H9 (cell line): ENCODE measurements around the gene POFUT2. TPM values are rescaled to one million over a fixed set of nuclear protein-coding genes. Genes with fewer than 3 reads are reported as not detected.
A peak's percentile ranks its signal among the peaks of the same experiment; 100 is the strongest.

Source experiments
- DNase-seq: peaks from one replicate; pipeline ENCODE4 v3.0.0-alpha.2; 2017
- H2AFZ ChIP-seq: one replicate; pipeline ENCODE4 v1.6.1; 2013; ENCODE audit warnings: mild to moderate bottlenecking, low read length, control low read depth, moderate library complexity
- H2AK5ac ChIP-seq: 2 replicates; pipeline ENCODE4 v1.6.1; 2013; ENCODE audit warnings: low read length, control low read depth, mixed read lengths; ENCODE audit not compliant: insufficient read length
- H2BK120ac ChIP-seq: one replicate; pipeline ENCODE4 v1.6.1; 2013; ENCODE audit warnings: low read depth, mild to moderate bottlenecking, low read length, control low read depth, inconsistent platforms; ENCODE audit not compliant: poor library complexity, severe bottlenecking
- H2BK12ac ChIP-seq: 2 replicates; pipeline ENCODE4 v1.6.1; 2013; ENCODE audit warnings: low read length, control low read depth, mixed read lengths, low read depth; ENCODE audit not compliant: insufficient read length
- H2BK15ac ChIP-seq: 2 replicates; pipeline ENCODE4 v1.6.1; 2013; ENCODE audit warnings: low read depth, low read length, control low read depth
- H2BK20ac ChIP-seq: one replicate; pipeline ENCODE4 v1.6.1; 2013; ENCODE audit warnings: low read depth, mild to moderate bottlenecking, low read length, control low read depth, inconsistent platforms; ENCODE audit not compliant: poor library complexity, severe bottlenecking
- H2BK5ac ChIP-seq: 2 replicates; pipeline ENCODE4 v1.6.1; 2013; ENCODE audit warnings: low read length, control low read depth, mixed read lengths; ENCODE audit not compliant: insufficient read length
- H3K14ac ChIP-seq: 2 replicates; pipeline ENCODE4 v1.6.1; 2013; ENCODE audit warnings: low read length, control low read depth; ENCODE audit not compliant: insufficient read depth
- H3K18ac ChIP-seq: 2 replicates; pipeline ENCODE4 v1.6.1; 2013; ENCODE audit warnings: low read depth, mild to moderate bottlenecking, mixed read lengths, low read length, control low read depth; ENCODE audit not compliant: insufficient read length
- H3K23ac ChIP-seq: 2 replicates; pipeline ENCODE4 v1.6.1; 2013; ENCODE audit warnings: low read length, control low read depth, mixed read lengths, low read depth; ENCODE audit not compliant: insufficient read length
- H3K23me2 ChIP-seq: 2 replicates; pipeline ENCODE4 v1.6.1; 2013; ENCODE audit warnings: low read depth, mild to moderate bottlenecking, mixed read lengths, low read length, control low read depth; ENCODE audit not compliant: insufficient read length, poor library complexity, severe bottlenecking
- H3K27ac ChIP-seq: 2 replicates; pipeline ENCODE4 v1.5.1; 2013; ENCODE audit warnings: low read length, control low read depth, mixed read lengths, low read depth; ENCODE audit not compliant: insufficient read length
- H3K27me3 ChIP-seq: 2 replicates; pipeline ENCODE4 v1.6.1; 2013; ENCODE audit warnings: low read length, control low read depth, inconsistent platforms; ENCODE audit not compliant: insufficient read depth
- H3K4ac ChIP-seq: 2 replicates; pipeline ENCODE4 v1.6.1; 2013; ENCODE audit warnings: low read depth, mild to moderate bottlenecking, control low read depth, inconsistent platforms, low read length, moderate library complexity
- H3K4me1 ChIP-seq: 2 replicates; pipeline ENCODE4 v1.6.1; 2013; ENCODE audit warnings: low read length, control low read depth, inconsistent platforms; ENCODE audit not compliant: insufficient read depth
- H3K4me2 ChIP-seq: 2 replicates; pipeline ENCODE4 v1.6.1; 2013; ENCODE audit warnings: low read length, control low read depth, mixed read lengths; ENCODE audit not compliant: insufficient read length, insufficient read depth
- H3K56ac ChIP-seq: 2 replicates; pipeline ENCODE4 v1.6.1; 2013; ENCODE audit warnings: low read depth, mild to moderate bottlenecking, mixed read lengths, low read length, control low read depth; ENCODE audit not compliant: insufficient read length
- H3K79me1 ChIP-seq: 2 replicates; pipeline ENCODE4 v1.6.1; 2013; ENCODE audit warnings: low read depth, mild to moderate bottlenecking, moderate library complexity, low read length, control low read depth, inconsistent platforms; ENCODE audit not compliant: insufficient read depth, poor library complexity, severe bottlenecking
- H3K79me2 ChIP-seq: 2 replicates; pipeline ENCODE4 v1.6.1; 2013; ENCODE audit warnings: low read length, control low read depth, inconsistent platforms; ENCODE audit not compliant: insufficient read depth
- H3K9ac ChIP-seq: 2 replicates; pipeline ENCODE4 v1.6.1; 2013; ENCODE audit warnings: low read length, control low read depth, mixed read lengths; ENCODE audit not compliant: insufficient read length; ENCODE audit errors: extremely low read depth
- H3K9me3 ChIP-seq: one replicate; pipeline ENCODE4 v1.6.1; 2013; ENCODE audit warnings: low read depth, low read length, inconsistent platforms; ENCODE audit not compliant: control insufficient read depth
- H3T11ph ChIP-seq: one replicate; pipeline ENCODE4 v1.6.1; 2013; ENCODE audit warnings: mild to moderate bottlenecking, low read length, control low read depth, inconsistent platforms
- H4K20me1 ChIP-seq: one replicate; pipeline ENCODE4 v1.6.1; 2013; ENCODE audit not compliant: control insufficient read depth, insufficient read length, insufficient read depth
- H4K5ac ChIP-seq: 2 replicates; pipeline ENCODE4 v1.6.1; 2013; ENCODE audit warnings: low read depth, mild to moderate bottlenecking, mixed read lengths, low read length, control low read depth; ENCODE audit not compliant: insufficient read length
- H4K8ac ChIP-seq: replicated peaks from 2 replicates; pipeline ENCODE4 v1.6.1; 2013; ENCODE audit warnings: low read length, control low read depth, mixed read lengths, low read depth; ENCODE audit not compliant: insufficient read length
- H4K91ac ChIP-seq: 2 replicates; pipeline ENCODE4 v1.6.1; 2013; ENCODE audit warnings: low read depth, mild to moderate bottlenecking, moderate library complexity, mixed read lengths, low read length, control low read depth; ENCODE audit not compliant: insufficient read length
- H3K27ac Mint-ChIP-seq, 3 experiments: 2 replicates in 2 of 3; 3 replicates in 1 of 3; pipeline ENCODE4 v1.8.0; 2020 to 2021; ENCODE audit warnings: mixed read lengths in 3 of 3, mild to moderate bottlenecking in 1 of 3, moderate library complexity in 1 of 3
- H3K27me3 Mint-ChIP-seq: 2 replicates; pipeline ENCODE4 v1.8.0; 2021; ENCODE audit warnings: low read depth, mild to moderate bottlenecking, moderate library complexity, mixed read lengths
- H3K36me3 Mint-ChIP-seq, 3 experiments: 2 replicates in 2 of 3; 3 replicates in 1 of 3; pipeline ENCODE4 v1.8.0; 2020 to 2021; ENCODE audit warnings: low read depth in 3 of 3, mixed read lengths in 3 of 3; ENCODE audit not compliant: insufficient read depth in 1 of 3
- H3K4me1 Mint-ChIP-seq, 2 experiments: 2 replicates each; pipeline ENCODE4 v1.8.0; 2020; ENCODE audit warnings: mixed read lengths in 2 of 2
- H3K4me3 Mint-ChIP-seq, 2 experiments: 2 replicates in 1 of 2; 3 replicates in 1 of 2; pipeline ENCODE4 v1.8.0; 2020 to 2021; ENCODE audit warnings: mild to moderate bottlenecking in 2 of 2, mixed read lengths in 2 of 2, moderate library complexity in 1 of 2
- H3K9me3 Mint-ChIP-seq, 2 experiments: 2 replicates in 1 of 2; 3 replicates in 1 of 2; pipeline ENCODE4 v1.8.0; 2020; ENCODE audit warnings: mild to moderate bottlenecking in 2 of 2, mixed read lengths in 2 of 2, moderate library complexity in 1 of 2
- WGBS: extraction: QIAGEN DNeasy Blood & Tissue Kit; methylation state at CpG from one replicate; pipeline ENCODE4 v1.1.7; 2013; ENCODE audit warnings: missing lambda C conversion rate, low lambda C conversion rate, mixed read lengths; ENCODE audit not compliant: insufficient read length; ENCODE audit errors: extremely low coverage; 5-methylcytosine and 5-hydroxymethylcytosine counted together
- total RNA-seq: library from RNA; stranded (reverse); gene quantifications from 2 replicates; pipeline ENCODE4 v1.2.1, GENCODE V29; 2021
- TF ChIP-seq, protein P1 (sequence below): fragments of 200-600 bp; sonication (generic); conservative IDR thresholded peaks from 3 replicates; pipeline ENCODE4 v1.8.0; 2021; ENCODE audit warnings: antibody characterized with exemption, mild to moderate bottlenecking

POFUT2 gene
- total RNA-seq, 1 experiment from 2014 or later, result 34.8 TPM

DNA sequence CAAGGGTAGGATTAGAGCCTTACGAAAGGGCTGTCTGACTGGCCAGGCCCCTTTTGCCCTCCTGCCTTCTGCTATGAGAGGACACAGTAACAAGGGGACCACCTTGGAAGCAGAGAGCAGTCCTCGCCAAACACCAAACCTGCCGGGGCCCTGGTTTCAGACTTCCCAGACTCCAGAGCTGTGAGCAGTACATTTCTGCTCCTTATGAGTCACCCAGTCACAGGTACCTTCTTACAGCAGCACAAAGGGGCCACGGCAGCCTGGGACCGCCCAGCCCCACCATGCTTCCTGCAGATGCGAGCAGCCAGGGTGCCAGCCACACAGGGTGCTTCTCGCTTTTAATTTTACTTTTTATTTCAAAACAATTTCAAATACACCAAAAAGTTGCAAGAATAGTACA is 17.2 kb upstream of the POFUT2 start:
- Histone ChIP-seq H2BK20ac (no peak overlapping the region), H3T11ph (no peak overlapping the region), H3K9me3 (no peaks in the 10 kb centered on the region), H2BK120ac (no peak overlapping the region), H3K4me2 (no peak overlapping the region), H2BK12ac (no peak overlapping the region), H3K18ac (no peak overlapping the region), H3K27ac (no peak overlapping the region), H3K14ac (no peak overlapping the region; the same call in 1 of the 2 replicates), H2BK15ac (no peak overlapping the region), H4K91ac (no peak overlapping the region), H3K79me2 (no peaks in the 10 kb centered on the region), H3K56ac (no peak overlapping the region), H3K4me1 (no peaks in the 10 kb centered on the region), H2AFZ (no peak overlapping the region), H2AK5ac (no peak overlapping the region), H3K9ac (no peak overlapping the region), H3K27me3 (no peaks in the 10 kb centered on the region), H3K4ac (no peak overlapping the region), H3K23me2 (no peaks in the 10 kb centered on the region), H2BK5ac (no peak overlapping the region), H4K8ac (no peak overlapping the region), H4K5ac (no peak overlapping the region), H3K23ac (no peak overlapping the region), H3K79me1 (no peaks in the 10 kb centered on the region), H4K20me1 (no peaks in the 10 kb centered on the region)
- TF ChIP-seq, protein P1, sequence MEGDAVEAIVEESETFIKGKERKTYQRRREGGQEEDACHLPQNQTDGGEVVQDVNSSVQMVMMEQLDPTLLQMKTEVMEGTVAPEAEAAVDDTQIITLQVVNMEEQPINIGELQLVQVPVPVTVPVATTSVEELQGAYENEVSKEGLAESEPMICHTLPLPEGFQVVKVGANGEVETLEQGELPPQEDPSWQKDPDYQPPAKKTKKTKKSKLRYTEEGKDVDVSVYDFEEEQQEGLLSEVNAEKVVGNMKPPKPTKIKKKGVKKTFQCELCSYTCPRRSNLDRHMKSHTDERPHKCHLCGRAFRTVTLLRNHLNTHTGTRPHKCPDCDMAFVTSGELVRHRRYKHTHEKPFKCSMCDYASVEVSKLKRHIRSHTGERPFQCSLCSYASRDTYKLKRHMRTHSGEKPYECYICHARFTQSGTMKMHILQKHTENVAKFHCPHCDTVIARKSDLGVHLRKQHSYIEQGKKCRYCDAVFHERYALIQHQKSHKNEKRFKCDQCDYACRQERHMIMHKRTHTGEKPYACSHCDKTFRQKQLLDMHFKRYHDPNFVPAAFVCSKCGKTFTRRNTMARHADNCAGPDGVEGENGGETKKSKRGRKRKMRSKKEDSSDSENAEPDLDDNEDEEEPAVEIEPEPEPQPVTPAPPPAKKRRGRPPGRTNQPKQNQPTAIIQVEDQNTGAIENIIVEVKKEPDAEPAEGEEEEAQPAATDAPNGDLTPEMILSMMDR, result no peak
- H3K27ac Mint-ChIP-seq, result peak overlapping the region in 1 of 3 experiments; percentile 53; a peak in 1 of 7 replicates
- peaks cover 22 to 33% of the 10 kb centered on the region in 2 experiments for H3K4me1 Mint-ChIP-seq
- peaks cover 5% of the 10 kb centered on the region for H3K27me3 Mint-ChIP-seq
- DNase-seq, result no peak
- no CpG with 5 or more reads among the region's 7 CpGs for WGBS
- no peak overlapping the region for H3K4me3 Mint-ChIP-seq
- H3K9me3 Mint-ChIP-seq, result no peaks in the 10 kb centered on the region; a peak in 1 of 5 replicates
- no peaks in the 10 kb centered on the region for H3K36me3 Mint-ChIP-seq
